Uterus (tissue), 2 donors: Measurements from ENCODE around the gene SETBP1.

Experiments used
- POLR2A ChIP-seq, 2 donors: fragments of 450-650 bp; IDR thresholded peaks; one replicate each; pipeline ENCODE4 v1.6.1; 2016; ENCODE audit warnings: antibody characterized with exemption in 2 of 2, mild to moderate bottlenecking in 1 of 2, moderate library complexity in 1 of 2
- TF ChIP-seq, protein P1 (sequence below), 4 experiments: fragments of 200-600 bp in 2 of 4; fragments of 450-650 bp in 2 of 4; sonication (generic) in 2 of 4; IDR thresholded peaks; one replicate each; pipeline ENCODE4 v1.5.1; 2016 to 2019; ENCODE audit warnings: antibody characterized with exemption in 4 of 4, mild to moderate bottlenecking in 2 of 4, moderate library complexity in 1 of 4

DNA sequence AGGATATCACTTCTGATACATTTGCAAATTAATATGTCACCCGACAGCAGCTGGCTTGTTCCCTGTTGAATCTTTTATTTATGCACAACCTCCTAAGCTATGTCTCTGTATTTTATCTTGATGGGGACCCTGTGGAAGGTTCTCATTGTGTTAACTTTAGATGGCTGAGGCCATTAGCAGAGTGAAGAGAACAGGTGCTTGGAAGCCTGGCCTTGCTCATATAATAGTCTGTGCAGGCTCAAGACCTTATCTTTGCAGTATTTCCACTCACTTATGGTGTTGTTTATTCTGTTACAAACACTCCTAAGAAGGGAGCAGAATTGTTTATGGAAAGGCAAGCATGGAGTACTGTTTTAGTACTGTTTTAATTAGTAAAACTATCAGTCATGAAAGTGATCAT, 107.6 kb downstream of the SETBP1 start:
- no peak for TF ChIP-seq POLR2A (IDR thresholded peaks at IDR 0.05)
- TF ChIP-seq, protein P1, sequence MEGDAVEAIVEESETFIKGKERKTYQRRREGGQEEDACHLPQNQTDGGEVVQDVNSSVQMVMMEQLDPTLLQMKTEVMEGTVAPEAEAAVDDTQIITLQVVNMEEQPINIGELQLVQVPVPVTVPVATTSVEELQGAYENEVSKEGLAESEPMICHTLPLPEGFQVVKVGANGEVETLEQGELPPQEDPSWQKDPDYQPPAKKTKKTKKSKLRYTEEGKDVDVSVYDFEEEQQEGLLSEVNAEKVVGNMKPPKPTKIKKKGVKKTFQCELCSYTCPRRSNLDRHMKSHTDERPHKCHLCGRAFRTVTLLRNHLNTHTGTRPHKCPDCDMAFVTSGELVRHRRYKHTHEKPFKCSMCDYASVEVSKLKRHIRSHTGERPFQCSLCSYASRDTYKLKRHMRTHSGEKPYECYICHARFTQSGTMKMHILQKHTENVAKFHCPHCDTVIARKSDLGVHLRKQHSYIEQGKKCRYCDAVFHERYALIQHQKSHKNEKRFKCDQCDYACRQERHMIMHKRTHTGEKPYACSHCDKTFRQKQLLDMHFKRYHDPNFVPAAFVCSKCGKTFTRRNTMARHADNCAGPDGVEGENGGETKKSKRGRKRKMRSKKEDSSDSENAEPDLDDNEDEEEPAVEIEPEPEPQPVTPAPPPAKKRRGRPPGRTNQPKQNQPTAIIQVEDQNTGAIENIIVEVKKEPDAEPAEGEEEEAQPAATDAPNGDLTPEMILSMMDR (IDR thresholded peaks at IDR 0.05) = no peak
